PC-3 (cell line): ENCODE measurements around the gene TAF1D. TPM values are rescaled to one million over a fixed set of nuclear protein-coding genes. Genes with fewer than 3 reads are reported as not detected.

Experiments used
- ATAC-seq: fragments of 200-7000 bp; cut with Tn5 transposase; 2 replicates; pipeline ENCODE4 v1.9.1; 2020; ENCODE audit warnings: mild to moderate bottlenecking, moderate library complexity
- BruUV-seq: library from RNA; stranded (reverse); fragments of 400-500 nt; replicated peaks from 2 replicates; lab custom pipeline; 2021; lab: Mats Ljungman, UMichigan
- CTCF ChIA-PET: fragments of 300-600 bp; sonication (Branson Sonifier 250); formaldehyde crosslinking; loops from one replicate; lab custom pipeline; 2022; ENCODE audit warnings: antibody characterized with exemption; lab: Charles Lee
- POLR2A ChIA-PET: fragments of 300-600 bp; sonication (Branson Sonifier 250); formaldehyde crosslinking; loops from one replicate; lab custom pipeline; 2022; ENCODE audit warnings: antibody characterized with exemption; ENCODE audit not compliant: unreplicated experiment; lab: Charles Lee
- DNase-seq: peaks from one replicate; pipeline ENCODE4 v3.0.0-alpha.2; 2015
- H2AFZ ChIP-seq: fragments of 300-600 bp; sonication (generic); 2 replicates; pipeline ENCODE4 v1.6.0; 2016; ENCODE audit warnings: antibody characterized with exemption, low read length
- H3F3A ChIP-seq: fragments of 300-600 bp; sonication (generic); one replicate; pipeline ENCODE4 v1.6.0; 2017; ENCODE audit warnings: antibody characterized with exemption, low read length, control low read depth, mild to moderate bottlenecking; ENCODE audit not compliant: unreplicated experiment
- H3K27ac ChIP-seq: fragments of 300-600 bp; sonication (generic); 2 replicates; pipeline ENCODE4 v1.5.1; 2016; ENCODE audit warnings: mild to moderate bottlenecking, low read length
- H3K27me3 ChIP-seq: fragments of 300-600 bp; sonication (generic); 2 replicates; pipeline ENCODE4 v1.6.1; 2016; ENCODE audit warnings: low read length, mixed read lengths
- H3K36me3 ChIP-seq: fragments of 300-600 bp; sonication (generic); 2 replicates; pipeline ENCODE4 v1.6.1; 2016; ENCODE audit warnings: low read depth, mixed run types, low read length, mixed read lengths
- H3K4me1 ChIP-seq: fragments of 300-600 bp; sonication (generic); 2 replicates; pipeline ENCODE4 v1.5.1; 2016; ENCODE audit warnings: low read length; ENCODE audit not compliant: insufficient read depth
- H3K4me2 ChIP-seq: fragments of 300-600 bp; sonication (generic); 2 replicates; pipeline ENCODE4 v1.6.0; 2016; ENCODE audit warnings: low read length
- H3K4me3 ChIP-seq: fragments of 300-600 bp; sonication (generic); 2 replicates; pipeline ENCODE4 v1.5.1; 2016; ENCODE audit warnings: mild to moderate bottlenecking, low read length, mixed read lengths
- H3K79me2 ChIP-seq: fragments of 300-600 bp; sonication (generic); 2 replicates; pipeline ENCODE4 v1.6.1; 2017; ENCODE audit warnings: low read length, mixed read lengths
- H3K9ac ChIP-seq: fragments of 300-600 bp; sonication (generic); 2 replicates; pipeline ENCODE4 v1.6.0; 2016; ENCODE audit warnings: mild to moderate bottlenecking, low read length
- H3K9me2 ChIP-seq: fragments of 300-600 bp; sonication (generic); replicated peaks from 2 replicates; pipeline ENCODE4 v1.6.1; 2016; ENCODE audit warnings: mixed run types, low read length, mixed read lengths
- H3K9me3 ChIP-seq: fragments of 300-600 bp; sonication (generic); 2 replicates; pipeline ENCODE4 v1.6.1; 2016; ENCODE audit warnings: low read length, mixed read lengths
- H4K20me1 ChIP-seq: fragments of 300-600 bp; sonication (generic); 2 replicates; pipeline ENCODE4 v1.6.1; 2016; ENCODE audit warnings: low read length, mixed read lengths
- CTCF ChIP-seq: fragments of 300-600 bp; sonication (generic); conservative IDR thresholded peaks from 2 replicates; pipeline ENCODE4 v1.5.1; 2017; ENCODE audit warnings: antibody characterized with exemption, low read depth, mild to moderate bottlenecking, low read length
- EZH2 ChIP-seq: fragments of 300-600 bp; sonication (generic); IDR thresholded peaks from one replicate; pipeline ENCODE4 v1.6.1; 2017; ENCODE audit warnings: antibody characterized with exemption, mild to moderate bottlenecking, low read length; ENCODE audit not compliant: unreplicated experiment
- EZH2phosphoT487 ChIP-seq: fragments of 300-600 bp; sonication (generic); IDR thresholded peaks from 2 replicates; pipeline ENCODE4 v1.6.1; 2018; ENCODE audit warnings: mild to moderate bottlenecking, antibody characterized with exemption, low read length, borderline replicate concordance
- intact Hi-C: fragments of 100-400 bp; cut with micrococcal nuclease; formaldehyde crosslinking; loops from 2 replicates; pipeline ENCODE4 v1.9.0; 2023
- total RNA-seq: library from RNA; depleted of rRNA; stranded (reverse); fragments of >200 nt; gene quantifications from 2 replicates; pipeline ENCODE4 v1.2.3, GENCODE V29; 2014

TAF1D gene
- total RNA-seq, 1 experiment from 2014 or later = 135 TPM

GRCh38 chr11:93715797-93716396, 25.4 kb downstream of the TAF1D start:
- no peak for DNase-seq
- TF ChIP-seq EZH2phosphoT487 (no peak), CTCF (no peak), EZH2 (no peak)
- ChIA-PET POLR2A (no interaction called here), CTCF (no interaction called here)
- Histone ChIP-seq H3K27me3 (no peaks in the 10 kb centered on the region), H3K9me2 (no peaks in the 10 kb centered on the region), H2AFZ (no peak overlapping the region), H3K4me3 (no peak overlapping the region), H3K4me2 (no peak overlapping the region), H3K4me1 (no peaks in the 10 kb centered on the region), H3F3A (no peaks in the 10 kb centered on the region), H4K20me1 (no peaks in the 10 kb centered on the region), H3K27ac (no peak overlapping the region), H3K9ac (no peak overlapping the region), H3K36me3 (peaks cover 45% of the 10 kb centered on the region), H3K9me3 (no peaks in the 10 kb centered on the region), H3K79me2 (no peaks in the 10 kb centered on the region)
- intact Hi-C loops = no loop called here
- no peak for ATAC-seq
- no TSS peak for BruUV-seq

GRCh38 chr11:93712678-93713077, 28.6 kb downstream of the TAF1D start:
- BruUV-seq = no TSS peak
- intact Hi-C loops = no loop called here
- POLR2A ChIA-PET = no interaction called here
- Histone ChIP-seq H3K36me3 (peaks cover 67% of the 10 kb centered on the region), H3K9me3 (0 out of 2 replicates have a peak, but pooled peaks cover 8% of the 10 kb centered on the region), H3K4me3 (no peak overlapping the region), H3K27ac (no peak overlapping the region), H4K20me1 (no peaks in the 10 kb centered on the region), H3K27me3 (no peaks in the 10 kb centered on the region), H3K4me2 (no peak overlapping the region), H3K4me1 (no peaks in the 10 kb centered on the region), H3K79me2 (no peaks in the 10 kb centered on the region), H3F3A (no peaks in the 10 kb centered on the region), H3K9me2 (no peaks in the 10 kb centered on the region), H3K9ac (no peak overlapping the region), H2AFZ (no peak overlapping the region)
- ATAC-seq = no peak
- CTCF ChIA-PET = no interaction called here
- no peak for DNase-seq
- TF ChIP-seq EZH2phosphoT487 (no peak), EZH2 (no peak), CTCF (no peak)

DNA sequence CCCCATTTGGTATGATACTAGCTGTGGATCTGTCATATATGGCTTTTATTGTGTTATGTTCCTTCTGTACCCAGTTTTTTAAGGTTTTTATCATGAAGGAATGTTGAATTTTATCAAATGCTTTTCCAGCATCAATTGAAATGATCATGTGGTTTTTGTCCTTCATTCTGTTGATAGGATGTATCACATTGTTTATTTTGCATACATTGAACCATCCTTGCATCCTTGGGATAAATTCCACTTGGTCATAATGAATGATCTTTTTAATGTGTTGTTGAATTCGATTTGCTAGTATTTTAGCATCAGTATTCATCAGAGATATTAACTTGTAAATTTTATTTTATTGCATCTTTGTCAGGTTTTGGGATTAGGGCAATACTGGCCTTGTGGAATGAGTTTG, 31.1 kb downstream of the TAF1D start:
- Histone ChIP-seq H3K4me2 (no peak overlapping the region), H3K9ac (no peak overlapping the region), H3K9me3 (0 out of 2 replicates have a peak, but pooled peaks cover 8% of the 10 kb centered on the region), H3K79me2 (no peaks in the 10 kb centered on the region), H3K4me3 (no peak overlapping the region), H2AFZ (no peak overlapping the region), H3K36me3 (peaks cover 66% of the 10 kb centered on the region), H3K27ac (no peak overlapping the region), H3K4me1 (no peaks in the 10 kb centered on the region), H4K20me1 (no peaks in the 10 kb centered on the region), H3K27me3 (no peaks in the 10 kb centered on the region), H3F3A (no peaks in the 10 kb centered on the region), H3K9me2 (no peaks in the 10 kb centered on the region)
- ChIA-PET CTCF (no interaction called here), POLR2A (no interaction called here)
- ATAC-seq (no peak), DNase-seq (no peak)
- BruUV-seq = no TSS peak
- intact Hi-C loops = no loop called here
- no peak for TF ChIP-seq CTCF
- TF ChIP-seq EZH2phosphoT487 = no peak
- TF ChIP-seq EZH2 = no peak
